Measurements from ENCODE around the gene ZNF343. TPM values are rescaled to one million over a fixed set of nuclear protein-coding genes. Genes with fewer than 3 reads are reported as not detected.
A peak's percentile ranks its signal among the peaks of the same experiment; 100 is the strongest.

ZNF343 gene
- polyA plus RNA-seq, 3 donors = 14.4 to 19.0 (median 17.6) TPM

DNA sequence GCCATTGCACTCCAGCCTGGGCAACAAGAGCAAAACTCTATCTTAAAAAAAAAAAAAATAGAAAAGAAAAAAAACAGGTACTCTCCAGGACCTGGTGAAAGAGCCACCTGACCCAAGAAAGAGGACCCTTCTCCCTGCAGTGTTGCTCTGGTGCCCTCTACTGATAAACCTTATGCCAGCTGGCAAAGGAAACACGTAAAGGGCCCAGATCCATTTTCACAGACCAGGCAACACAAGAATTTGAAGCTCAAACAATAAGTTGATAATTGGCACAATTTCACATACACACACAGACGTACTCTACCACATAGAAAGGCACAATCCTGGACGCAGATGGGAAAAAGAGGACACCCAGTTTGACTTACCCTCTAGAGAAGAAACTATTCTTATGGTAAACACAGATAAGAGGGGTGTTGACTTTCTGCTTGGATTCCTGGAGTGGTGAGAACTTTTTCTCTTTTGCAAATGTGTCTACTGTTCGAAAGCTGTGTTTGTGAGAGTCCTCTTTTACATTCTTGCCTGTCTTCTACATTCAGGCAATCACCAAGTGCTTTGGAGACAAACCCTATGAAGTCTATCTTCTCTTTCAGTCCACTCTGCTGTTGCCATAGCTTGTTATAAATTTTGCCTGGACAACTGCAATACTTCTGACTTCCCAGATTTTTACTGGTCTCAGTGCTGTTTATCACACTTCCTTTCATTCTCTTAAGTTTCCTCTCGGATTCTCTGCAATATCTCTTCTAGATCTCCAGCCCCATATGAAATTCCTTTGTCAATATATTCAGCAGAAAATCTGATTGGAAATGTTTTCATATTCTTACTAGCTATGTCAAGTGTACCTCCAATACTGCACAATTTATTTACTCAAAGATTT, 31.7 kb downstream of the ZNF343 start:
- DNase-seq = no peak

DNA sequence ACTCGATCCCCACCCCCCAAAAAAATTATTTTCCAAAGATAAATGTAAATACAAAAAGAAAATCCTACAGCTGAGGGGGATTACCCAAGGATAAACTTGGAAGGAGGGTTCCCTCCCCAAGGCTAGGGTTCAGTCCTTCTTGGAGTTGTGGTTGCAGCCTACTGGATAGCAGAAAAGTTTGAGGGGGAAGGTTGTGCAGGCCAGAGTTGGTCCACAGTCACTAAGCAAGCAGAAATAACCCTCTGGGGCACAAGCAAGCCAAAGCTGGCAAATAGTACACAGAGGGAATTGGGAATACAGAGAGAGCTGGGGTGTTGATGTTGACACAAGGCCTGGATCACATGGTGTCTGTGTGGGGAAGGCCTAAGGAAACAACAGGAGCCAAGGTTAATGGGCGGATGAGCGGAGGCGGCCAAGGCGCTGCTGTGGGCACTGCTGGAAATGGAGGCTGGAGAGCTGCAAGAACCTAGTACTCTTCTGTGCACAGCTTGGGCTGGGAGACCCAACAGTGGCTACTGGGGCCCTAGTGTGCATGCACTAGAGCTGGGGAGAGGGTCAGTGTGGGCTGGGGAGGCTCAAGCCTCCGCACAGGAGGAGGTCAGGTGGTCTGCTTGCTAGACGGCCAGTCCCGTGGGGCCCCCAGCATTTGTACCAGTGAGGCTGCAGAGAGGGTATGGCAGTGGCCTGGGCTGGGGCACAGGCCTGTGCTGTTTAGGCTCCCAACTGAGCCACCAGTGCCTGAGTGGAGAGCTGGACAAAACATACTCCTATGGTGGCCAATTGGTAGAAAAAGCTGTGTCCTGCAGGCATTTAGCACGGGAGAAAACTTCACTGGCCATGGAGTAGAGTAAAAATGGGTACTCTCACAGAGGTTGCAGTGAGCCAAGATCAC, 32.6 kb downstream of the ZNF343 start:
- DNase-seq = no peak

DNA sequence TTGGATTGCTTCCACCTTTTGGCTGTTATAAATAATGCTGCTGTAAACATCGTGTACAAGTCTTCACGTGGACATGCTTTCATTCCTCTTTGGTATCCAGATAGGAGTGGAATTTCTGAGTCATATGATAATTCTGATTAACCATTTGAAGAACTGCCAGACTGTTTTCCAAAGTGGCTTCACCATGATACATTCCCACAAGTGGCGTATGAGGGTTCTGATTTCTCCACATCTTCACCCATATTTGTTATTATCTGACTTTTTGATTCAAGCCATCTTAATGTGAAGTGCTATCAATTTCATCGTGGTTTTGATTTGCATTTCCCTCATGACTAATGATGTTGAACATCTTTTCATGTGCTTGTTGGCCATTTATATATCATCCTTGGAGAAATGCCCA, 35.2 kb downstream of the ZNF343 start:
- DNase-seq = no peak

DNA sequence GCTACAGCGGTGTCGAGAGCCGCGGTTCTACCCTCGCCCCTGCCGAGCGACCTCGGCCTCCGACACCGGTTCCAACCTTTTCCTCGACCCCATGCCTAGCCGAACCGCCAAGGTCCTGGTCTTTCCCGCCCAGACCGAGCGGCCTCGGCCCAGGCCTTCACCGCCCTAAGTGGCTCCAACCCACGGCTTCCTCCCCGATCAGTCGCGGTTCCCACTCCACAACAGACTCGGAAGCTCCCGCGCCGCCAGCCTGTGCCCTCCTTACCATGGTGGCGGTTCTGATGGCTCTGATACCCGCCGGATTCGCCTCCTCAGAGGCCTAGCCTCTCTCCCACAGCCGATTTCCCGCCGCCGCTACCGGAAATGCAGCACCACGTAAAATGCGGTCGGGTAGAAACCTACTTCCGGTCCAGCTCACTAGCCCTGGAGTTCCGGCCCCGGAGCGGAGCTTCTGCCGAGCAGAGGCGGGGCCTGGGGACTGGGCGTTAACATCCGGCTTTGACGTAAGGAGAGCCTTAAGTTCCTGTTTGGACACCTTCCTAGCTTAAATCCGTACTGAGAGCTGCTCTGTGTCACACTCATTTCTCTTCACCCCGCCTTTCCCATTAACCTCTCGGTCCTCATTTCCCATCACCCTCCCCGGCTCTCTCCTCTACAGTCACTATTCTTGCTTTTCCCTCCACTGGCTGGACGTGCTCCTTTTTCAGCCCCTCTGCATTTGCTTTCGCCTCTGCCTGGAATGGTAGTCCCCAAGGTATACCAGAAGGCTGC, 38.1 kb downstream of the ZNF343 start, which contains the start of gene SNRPB:
SNRPB (minus strand) TSS at position 367 of the 771 bp plus-strand sequence; CDS start at position 268, 99 bp downstream.
- DNase-seq = peak; percentile 98

DNA sequence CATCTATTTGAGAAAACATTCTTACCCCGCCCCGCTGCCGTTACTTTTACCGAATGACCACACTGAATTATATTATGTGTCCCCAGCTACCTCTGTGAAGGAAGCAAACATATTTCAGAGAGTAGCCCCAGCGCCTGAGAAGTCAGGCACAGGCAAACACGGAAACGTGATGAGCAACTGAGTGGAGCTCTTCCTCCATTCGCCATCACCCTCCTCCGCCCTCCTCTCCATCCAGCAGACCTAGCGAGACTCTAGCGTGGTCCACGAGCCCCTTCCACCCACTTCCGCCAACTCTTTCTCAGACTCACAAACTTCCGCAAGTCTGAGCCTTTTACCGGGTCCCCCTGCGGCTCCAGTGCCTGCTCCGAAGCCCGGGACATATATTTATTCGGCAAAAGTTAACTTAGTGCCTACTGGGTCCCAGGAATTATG, 38.7 kb downstream of the ZNF343 start:
- DNase-seq = peak; percentile 26

DNA sequence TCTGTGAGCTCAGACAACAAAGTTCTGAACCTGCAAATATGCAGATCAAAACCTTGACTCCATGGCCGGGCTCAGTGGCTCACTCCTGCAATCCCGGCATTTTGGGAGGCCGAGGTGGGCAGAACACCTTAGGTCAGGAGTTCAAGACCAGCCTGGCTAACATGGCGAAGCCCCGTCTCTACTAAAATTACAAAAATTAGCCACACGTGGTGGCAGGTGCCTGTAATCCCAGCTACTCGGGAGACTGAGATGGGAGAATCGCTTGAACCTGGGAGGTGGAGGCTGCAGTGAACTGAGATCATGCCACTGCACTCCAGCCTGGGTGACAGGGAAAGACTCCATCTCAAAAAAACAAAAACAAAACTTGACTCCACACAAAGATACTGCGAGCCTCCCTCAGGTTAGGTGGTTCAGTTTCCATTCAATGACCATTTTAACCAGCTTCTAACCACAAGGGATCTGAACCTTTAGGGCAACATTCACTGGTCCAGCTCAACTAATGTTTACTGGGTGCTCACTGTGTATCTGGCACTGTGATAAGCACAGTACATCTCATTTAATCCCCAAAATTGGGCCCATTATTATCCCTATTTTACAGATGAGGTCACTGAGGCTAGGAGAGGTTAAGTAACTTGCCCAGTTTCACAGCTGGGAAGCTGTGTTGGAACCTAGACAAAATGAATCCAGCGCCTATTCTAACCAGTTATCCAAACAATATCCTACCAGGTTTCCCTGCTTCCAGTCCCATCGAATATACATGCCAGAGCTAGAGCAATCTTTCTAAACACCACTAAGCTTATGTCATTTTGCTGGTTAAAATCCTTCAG, 39.9 kb downstream of the ZNF343 start:
- no peak for DNase-seq

DNA sequence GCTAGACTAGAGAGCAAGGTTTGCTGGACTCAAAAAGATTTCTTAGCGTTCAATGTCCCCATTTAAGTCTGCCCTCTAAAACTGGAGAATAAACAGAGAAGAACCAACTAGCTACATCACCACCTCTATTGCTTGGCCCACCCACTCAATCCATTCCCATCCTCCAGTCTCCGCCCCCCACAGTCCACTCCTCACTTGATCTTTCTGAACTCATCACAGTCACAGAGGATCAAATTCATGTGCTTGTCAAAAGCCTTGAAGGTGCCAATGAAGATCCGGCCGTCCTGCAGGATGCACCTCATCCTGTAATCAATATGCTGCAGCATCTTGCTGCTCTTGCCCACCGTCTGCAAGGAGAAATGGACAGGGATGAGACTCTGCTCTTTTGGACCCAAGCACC, 41.3 kb downstream of the ZNF343 start:
- no peak for DNase-seq

DNA sequence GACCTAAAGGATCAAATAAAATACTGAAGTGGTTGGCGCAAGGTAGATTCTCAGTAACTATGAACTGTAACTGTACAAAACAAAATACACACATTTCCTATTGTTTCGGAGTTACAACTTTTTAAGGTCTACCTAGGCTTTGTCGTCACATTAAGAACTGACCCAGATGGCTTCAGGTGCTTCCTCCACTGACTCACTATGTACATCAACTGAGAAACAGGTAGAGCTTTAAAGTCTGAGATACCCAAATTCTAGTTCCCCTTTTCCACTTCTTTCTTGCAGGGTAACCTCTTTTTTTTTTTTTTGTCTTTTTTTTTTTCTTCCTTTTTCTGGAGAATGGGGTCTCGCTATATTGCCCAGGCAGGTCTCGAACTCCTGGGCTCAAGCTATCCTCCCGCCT, 43.6 kb downstream of the ZNF343 start:
- DNase-seq = no peak

DNA sequence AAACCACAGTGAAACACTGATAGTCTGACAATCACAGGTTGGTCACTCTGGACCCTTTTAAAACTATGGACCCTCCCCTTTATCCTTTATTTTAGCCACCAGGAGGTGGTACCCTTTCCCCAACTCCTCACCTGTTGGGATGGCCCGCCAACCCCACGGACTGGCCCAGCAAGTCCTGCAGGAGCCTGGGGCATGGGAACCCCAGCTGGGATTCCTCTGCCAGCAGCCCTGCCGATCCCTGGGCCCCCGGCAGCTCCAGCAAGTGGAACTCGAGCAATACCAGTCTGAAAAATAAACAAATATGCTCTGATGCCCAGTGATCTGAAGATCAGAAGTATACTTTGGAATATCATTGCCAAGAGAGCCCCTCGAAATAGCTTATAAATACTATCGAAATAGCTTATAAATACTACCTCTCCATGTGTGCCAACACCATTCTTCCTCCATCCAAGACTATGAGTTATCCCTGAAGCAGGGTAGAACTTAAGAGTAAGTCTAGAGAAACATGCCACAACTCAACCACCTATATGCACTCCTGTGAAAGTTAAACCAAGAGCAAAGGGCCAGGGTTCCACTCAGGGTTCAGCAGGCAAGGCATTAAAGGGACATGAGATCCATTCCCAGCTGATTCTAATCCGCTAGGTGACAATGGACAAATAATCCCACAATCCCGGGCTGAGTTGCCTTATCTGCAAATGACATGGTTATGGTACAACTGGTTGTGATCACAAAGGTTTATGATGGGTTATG, 44.9 kb downstream of the ZNF343 start:
- DNase-seq = no peak

DNA sequence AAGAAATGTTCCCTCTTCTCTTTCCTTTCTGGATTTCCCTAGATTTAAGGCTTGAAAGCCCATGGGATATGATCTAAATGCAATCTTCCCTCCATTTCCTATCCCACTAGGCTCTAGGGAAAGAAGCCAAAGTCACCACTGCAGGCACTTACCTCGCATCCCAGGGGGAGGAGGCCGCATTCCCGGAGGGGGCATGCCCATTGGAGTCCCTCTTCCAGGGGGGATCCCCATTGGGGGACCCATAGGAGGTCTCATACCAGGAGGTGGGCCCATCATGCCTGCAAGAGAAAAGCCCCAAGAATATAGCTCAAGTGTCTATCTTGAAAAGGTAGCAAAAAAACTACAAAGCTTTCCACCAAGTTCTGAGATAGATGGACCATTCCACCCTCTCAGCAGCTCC, 46.2 kb downstream of the ZNF343 start:
- DNase-seq = no peak

DNA sequence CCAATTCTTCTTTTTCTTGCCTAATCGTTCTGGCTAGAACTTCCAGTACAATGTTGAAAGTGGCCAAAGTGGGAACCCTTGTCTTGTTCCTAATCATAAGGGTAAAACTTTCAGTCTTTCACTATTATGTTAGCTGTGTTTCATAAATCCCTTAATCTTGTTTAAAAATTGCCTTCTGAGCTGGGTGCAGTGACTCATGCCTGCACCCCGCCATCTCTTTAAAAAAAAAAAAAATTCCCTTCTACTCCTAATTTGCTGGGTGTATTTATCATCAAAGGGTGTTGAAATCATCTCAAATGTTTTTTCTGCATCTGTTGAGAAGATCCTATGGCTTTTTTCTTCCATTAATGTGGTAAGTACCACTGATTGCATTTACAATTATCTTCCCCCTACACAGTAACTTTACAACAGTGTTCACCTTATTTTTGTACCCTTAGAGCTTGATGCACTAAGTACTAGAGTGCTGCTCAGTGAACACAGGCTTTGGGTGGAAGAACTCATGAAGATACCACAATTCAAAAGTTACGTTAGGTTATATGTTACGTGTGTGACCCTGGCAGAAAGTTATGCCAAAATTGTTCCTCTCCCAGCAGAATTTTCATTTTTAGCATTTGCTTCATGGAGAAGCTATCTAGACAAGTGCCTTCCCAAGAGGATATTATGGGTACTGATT, 47.8 kb downstream of the ZNF343 start:
- DNase-seq = no peak

DNA sequence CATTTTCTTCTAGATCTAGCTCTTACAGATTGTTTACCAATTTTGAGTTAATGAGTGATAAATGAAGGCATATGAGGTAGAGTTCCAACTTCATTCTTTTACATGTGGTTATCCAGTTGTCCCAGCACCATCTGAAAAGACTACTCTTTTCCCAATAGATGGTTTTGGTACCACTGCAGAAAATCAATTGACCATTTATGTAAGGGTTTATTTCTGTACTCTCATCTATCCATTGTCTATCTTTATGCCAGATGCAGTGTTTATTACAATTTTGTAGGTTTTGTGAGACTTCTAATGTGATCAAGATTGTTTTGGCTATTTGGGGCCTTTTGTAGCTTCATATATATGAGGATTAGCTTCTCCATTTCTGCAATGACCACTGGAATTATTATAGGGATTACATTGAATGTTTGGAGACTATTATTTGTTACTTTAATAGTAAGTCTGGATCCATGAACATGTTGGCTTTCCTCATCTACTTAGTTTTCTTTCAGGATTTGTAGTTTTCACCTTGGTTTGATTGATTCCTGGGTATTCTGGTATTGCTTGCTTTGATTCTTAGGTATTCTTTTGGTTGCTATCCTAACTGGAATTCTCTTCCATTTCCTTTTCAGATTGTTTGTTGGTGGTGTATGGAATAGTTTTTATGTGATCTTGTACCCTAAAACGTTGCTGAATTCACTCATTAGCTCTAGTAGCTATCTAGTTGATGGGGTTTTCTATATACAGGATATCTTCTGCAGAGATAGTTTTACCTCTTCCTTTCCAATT, 48.5 kb downstream of the ZNF343 start:
- DNase-seq = no peak

DNA sequence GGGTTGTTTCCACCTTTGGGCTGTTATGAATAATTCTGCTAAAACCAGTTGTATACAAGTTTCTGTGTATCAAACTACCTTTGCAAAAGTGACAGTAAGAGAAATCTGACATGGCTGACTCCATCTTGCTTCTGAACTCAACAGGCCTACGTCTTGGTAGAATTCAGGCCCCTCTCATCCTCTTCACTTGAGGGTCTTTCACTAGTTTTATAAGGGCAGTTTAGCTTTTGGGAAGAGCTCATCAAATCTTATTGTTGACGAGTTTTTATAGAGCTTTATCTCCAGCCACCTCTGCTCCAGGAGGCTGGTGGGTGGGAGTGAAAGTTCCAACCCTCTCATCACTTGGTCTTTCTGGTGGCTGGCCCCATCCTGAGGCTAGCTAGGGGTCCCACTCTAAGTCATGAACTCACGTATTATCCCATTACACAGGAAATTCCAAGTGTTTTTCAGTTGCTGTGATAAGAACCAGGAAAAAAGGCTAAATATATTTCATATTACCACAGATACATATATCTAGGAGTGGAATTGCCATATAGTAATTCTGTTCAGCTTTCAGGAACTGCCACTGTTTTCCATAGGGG, 49.7 kb downstream of the ZNF343 start:
- DNase-seq = no peak

DNA sequence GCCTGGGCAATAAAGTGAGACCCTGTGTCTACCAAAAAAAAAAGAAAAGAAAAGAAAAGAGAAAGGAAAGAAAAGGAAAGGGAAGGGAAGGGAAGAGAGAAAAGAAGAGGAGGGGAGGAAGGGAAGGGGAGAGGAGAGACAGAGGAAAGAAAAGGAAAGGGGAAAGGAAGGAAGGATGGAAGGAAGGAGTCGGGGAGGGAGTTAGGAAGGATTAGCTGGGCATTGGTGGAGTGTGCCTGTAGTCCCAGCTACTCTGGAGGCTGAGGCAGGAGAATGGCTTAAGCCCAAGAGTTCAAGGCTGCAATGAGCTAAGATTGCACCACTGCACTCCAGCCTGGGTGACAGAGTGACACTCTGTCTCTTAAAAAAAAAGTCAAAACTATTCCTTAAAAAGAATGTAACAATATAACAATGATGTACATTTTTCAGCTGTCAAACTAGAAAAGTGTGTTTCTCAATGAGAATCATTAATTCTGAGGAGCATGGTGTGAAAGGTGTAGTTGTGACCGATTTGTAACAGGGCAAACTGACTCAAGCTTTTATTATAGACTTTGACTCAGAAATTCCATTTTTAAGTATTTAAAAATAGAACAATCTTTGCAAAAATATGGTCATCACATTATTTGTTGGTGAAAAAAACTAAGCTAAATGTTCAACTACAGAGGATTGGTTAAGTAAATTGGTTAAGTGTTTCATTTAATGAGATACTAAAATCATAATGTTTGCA, 52.8 kb downstream of the ZNF343 start:
- no peak for DNase-seq

DNA sequence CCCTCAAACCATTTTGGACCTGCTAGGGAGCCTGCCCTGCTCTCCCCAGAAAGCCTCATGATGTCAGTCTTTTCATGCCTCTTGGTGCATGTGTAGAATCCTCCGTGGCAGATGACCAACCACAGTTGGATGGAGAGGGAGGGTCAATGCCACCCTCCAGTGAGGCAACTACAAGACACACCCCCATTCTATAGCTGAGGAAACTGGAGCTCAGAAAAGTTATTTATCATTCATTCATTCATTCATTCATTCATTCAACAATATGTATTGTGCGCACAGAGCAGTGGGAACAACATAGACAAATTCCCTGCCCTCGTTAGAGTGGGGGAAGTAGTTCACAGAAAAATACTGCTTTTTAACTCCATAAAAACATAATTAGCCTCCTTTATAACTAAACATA, 54.9 kb downstream of the ZNF343 start:
- no peak for DNase-seq

DNA sequence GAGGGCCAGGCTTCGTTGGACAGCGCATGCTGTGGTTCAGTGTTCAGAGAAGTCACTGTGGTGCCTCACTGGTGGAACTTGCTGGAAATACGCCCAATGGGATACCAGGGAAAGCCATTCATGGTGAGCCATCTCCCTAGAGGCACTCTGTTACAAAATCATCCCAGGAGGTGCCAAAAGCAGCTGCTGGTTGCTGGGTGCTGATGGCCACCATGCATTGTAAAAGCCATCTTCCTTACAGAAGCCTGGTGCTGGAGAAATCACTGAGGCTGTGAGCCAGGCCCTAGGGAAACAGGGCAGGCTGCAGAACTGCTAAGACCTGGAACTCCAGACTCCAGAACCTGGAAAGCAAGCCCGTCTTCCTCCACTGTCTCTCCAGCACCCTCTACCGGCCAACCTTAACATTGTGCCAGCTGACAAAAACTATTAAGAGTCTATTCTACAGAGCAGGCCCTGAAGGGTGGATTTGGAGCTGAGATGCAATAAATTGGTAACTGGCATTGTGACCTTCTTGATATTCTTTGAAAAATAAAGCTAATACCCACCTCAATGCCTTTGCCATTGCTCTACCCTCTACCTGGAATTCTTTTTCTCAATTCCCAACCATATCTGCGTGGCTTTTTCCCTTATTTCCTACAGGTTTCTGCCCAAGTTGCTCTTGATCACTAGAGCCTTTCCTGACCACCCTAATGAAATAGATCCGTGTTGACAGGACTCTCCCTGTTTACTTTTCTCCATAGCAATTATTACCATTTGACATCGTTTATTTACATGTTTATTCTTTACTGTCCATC, 56.6 kb downstream of the ZNF343 start:
- peak; percentile 60 for DNase-seq

DNA sequence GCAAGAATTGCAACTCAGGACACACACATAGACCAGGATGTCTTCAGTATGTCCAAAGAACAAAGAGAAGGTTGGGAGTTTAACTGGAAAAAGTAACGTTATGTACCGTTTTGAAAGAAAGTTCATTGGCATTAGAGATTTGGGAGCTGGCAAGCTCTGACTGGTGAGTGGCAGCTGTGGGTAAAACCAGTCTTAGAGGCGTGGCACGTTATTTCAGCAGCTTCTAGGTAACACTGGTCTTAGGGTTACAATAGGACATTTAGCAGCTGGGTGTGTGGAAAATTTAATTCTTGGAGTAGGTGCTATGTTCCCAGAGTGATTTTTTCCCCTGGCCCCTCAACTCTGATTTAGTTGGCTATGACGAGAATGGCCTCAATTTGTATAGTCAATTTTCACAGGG, 57.3 kb downstream of the ZNF343 start:
- no peak for DNase-seq

Measured in renal pelvis (tissue), 4 donors.